A549 (cell line): Measurements from ENCODE around the gene VPS51. TPM values are rescaled to one million over a fixed set of nuclear protein-coding genes. Genes with fewer than 3 reads are reported as not detected.

Source experiments
- ATAC-seq, 2 experiments: fragments of 200-7000 bp in 1 of 2; fragments of >200 bp in 1 of 2; cut with Nextera tagmentation in 1 of 2; cut with Tn5 transposase in 1 of 2; 3 replicates each; pipeline versions ENCODE4 v1.8.0 to v1.9.1; 2018 to 2020; ENCODE audit warnings: mild to moderate bottlenecking in 1 of 2, moderate library complexity in 1 of 2
- CTCF ChIA-PET: fragments of 300-600 bp; sonication (Branson Sonifier 250); formaldehyde crosslinking; extraction: SDS; loops from one replicate; lab custom pipeline; 2021; ENCODE audit warnings: antibody characterized with exemption, inconsistent platforms; lab: Yijun Ruan, JAX
- POLR2A ChIA-PET: fragments of 350-600 bp; formaldehyde crosslinking; extraction: SDS; loops from one replicate; lab custom pipeline; 2021; ENCODE audit warnings: antibody characterized with exemption, inconsistent platforms; lab: Yijun Ruan, JAX
- DNase-seq, 2 experiments: peaks; one replicate each; pipeline versions ENCODE4 v3.0.0 to v3.0.0-alpha.2; 2011 to 2016; ENCODE audit warnings: low read depth in 1 of 2, low spot score in 1 of 2
- FAIRE-seq: peaks from 2 replicates; lab custom pipeline; 2011; peaks lifted over from hg19 to GRCh38; lab: Jason Lieb, UNC
- H3K27ac ChIP-seq, 2 experiments: fragments of >200 bp; sonication (Bioruptor Twin); formaldehyde crosslinking; 3 replicates each; pipeline ENCODE4 v1.5.1; 2016 to 2017
- H3K4me1 ChIP-seq: fragments of >200 bp; sonication (Bioruptor Twin); formaldehyde crosslinking; 3 replicates; pipeline ENCODE4 v1.6.1; 2016
- H3K4me2 ChIP-seq: fragments of >200 bp; sonication (Bioruptor Twin); formaldehyde crosslinking; 3 replicates; pipeline ENCODE4 v1.6.1; 2016
- H3K4me3 ChIP-seq: fragments of >200 bp; sonication (Bioruptor Twin); formaldehyde crosslinking; 3 replicates; pipeline ENCODE4 v1.5.1; 2016
- H3K9me3 ChIP-seq: fragments of >200 bp; sonication (Bioruptor Twin); formaldehyde crosslinking; 3 replicates; pipeline ENCODE4 v1.6.1; 2016
- BCL3 ChIP-seq: fragments of >200 bp; sonication (Bioruptor Twin); formaldehyde crosslinking; IDR thresholded peaks from 3 replicates; pipeline ENCODE4 v1.6.1; 2016
- CHD2 ChIP-seq: fragments of 150-350 bp; IDR thresholded peaks from 2 replicates; pipeline ENCODE4 v1.6.1; 2014; ENCODE audit warnings: low read length; ENCODE audit not compliant: partially characterized antibody
- CTCF ChIP-seq: fragments of >200 bp; sonication (Bioruptor Twin); formaldehyde crosslinking; IDR thresholded peaks from 3 replicates; pipeline ENCODE4 v1.5.1; 2016
- EHMT2 ChIP-seq: fragments of 200-600 bp; sonication (generic); IDR thresholded peaks from 2 replicates; pipeline ENCODE4 v1.6.1; 2016; ENCODE audit warnings: antibody characterized with exemption, low read depth, mild to moderate bottlenecking, moderate library complexity
- EP300 ChIP-seq, 2 experiments: fragments of >200 bp; sonication (Bioruptor Twin); formaldehyde crosslinking; IDR thresholded peaks; 2 replicates in 1 of 2; 3 replicates in 1 of 2; pipeline ENCODE4 v1.6.1; 2016 to 2017
- ESRRA ChIP-seq: fragments of 150-350 bp; IDR thresholded peaks from 2 replicates; pipeline ENCODE4 v1.6.1; 2014; ENCODE audit warnings: mild to moderate bottlenecking, low read length, borderline replicate concordance
- FOSB ChIP-seq: fragments of 250-450 bp; sonication (Bioruptor Pico); IDR thresholded peaks from 2 replicates; pipeline ENCODE4 v1.5.0; 2020; ENCODE audit warnings: mild to moderate bottlenecking, moderate library complexity
- FOXS1 ChIP-seq: fragments of 250-450 bp; sonication (Bioruptor Pico); IDR thresholded peaks from 2 replicates; pipeline ENCODE4 v1.5.0; 2020; ENCODE audit warnings: mild to moderate bottlenecking, moderate library complexity
- GATA3 ChIP-seq: IDR thresholded peaks from 2 replicates; pipeline ENCODE4 v1.6.1; 2012; ENCODE audit warnings: borderline replicate concordance
- HMGXB4 ChIP-seq: fragments of 250-450 bp; sonication (Bioruptor Pico); IDR thresholded peaks from 2 replicates; pipeline ENCODE4 v1.5.0; 2021; ENCODE audit warnings: mild to moderate bottlenecking, moderate library complexity, borderline replicate concordance
- HOXA7 ChIP-seq: fragments of 250-450 bp; sonication (Bioruptor Pico); IDR thresholded peaks from 2 replicates; pipeline ENCODE4 v1.5.0; 2020; ENCODE audit warnings: mild to moderate bottlenecking, moderate library complexity
- HOXB13 ChIP-seq: fragments of 250-450 bp; sonication (Bioruptor Pico); IDR thresholded peaks from 2 replicates; pipeline ENCODE4 v1.5.0; 2020; ENCODE audit warnings: low read depth, mild to moderate bottlenecking, moderate library complexity
- KDM5A ChIP-seq: fragments of 200-600 bp; sonication (generic); IDR thresholded peaks from 2 replicates; pipeline ENCODE4 v1.6.1; 2016; ENCODE audit warnings: antibody characterized with exemption, mild to moderate bottlenecking
- MAFK ChIP-seq: fragments of 450-650 bp; IDR thresholded peaks from 2 replicates; pipeline ENCODE4 v1.6.1; 2014; ENCODE audit not compliant: partially characterized antibody
- MAX ChIP-seq: IDR thresholded peaks from 2 replicates; pipeline ENCODE4 v1.6.1; 2012
- MAZ ChIP-seq: fragments of 150-350 bp; IDR thresholded peaks from 2 replicates; pipeline ENCODE4 v1.6.1; 2014; ENCODE audit warnings: antibody characterized with exemption, low read depth, low read length, borderline replicate concordance
- NFE2L2 ChIP-seq: fragments of 150-350 bp; conservative IDR thresholded peaks from 2 replicates; pipeline ENCODE4 v1.6.1; 2014; ENCODE audit warnings: low read length
- PHF8 ChIP-seq: fragments of 200-600 bp; sonication (generic); IDR thresholded peaks from 2 replicates; pipeline ENCODE4 v1.6.1; 2016; ENCODE audit warnings: low read depth, mild to moderate bottlenecking, antibody characterized with exemption, moderate library complexity, borderline replicate concordance
- POLR2A ChIP-seq: IDR thresholded peaks from 2 replicates; pipeline ENCODE4 v1.6.1; 2012; ENCODE audit warnings: mild to moderate bottlenecking, low read length
- RARB ChIP-seq: fragments of 250-450 bp; sonication (Bioruptor Pico); IDR thresholded peaks from 2 replicates; pipeline ENCODE4 v1.8.0; 2021; ENCODE audit warnings: mild to moderate bottlenecking, moderate library complexity
- RCOR1 ChIP-seq: fragments of 150-350 bp; IDR thresholded peaks from 2 replicates; pipeline ENCODE4 v1.6.1; 2014; ENCODE audit warnings: antibody characterized with exemption, low read length, low read depth
- REST ChIP-seq: fragments of 200-600 bp; sonication (generic); IDR thresholded peaks from 2 replicates; pipeline ENCODE4 v1.6.1; 2016; ENCODE audit warnings: antibody characterized with exemption, mild to moderate bottlenecking, moderate library complexity
- RNF2 ChIP-seq: fragments of 200-600 bp; sonication (generic); IDR thresholded peaks from 2 replicates; pipeline ENCODE4 v1.6.1; 2016; ENCODE audit warnings: low read depth, mild to moderate bottlenecking, antibody characterized with exemption, moderate library complexity, borderline replicate concordance
- SMC3 ChIP-seq: fragments of >200 bp; sonication (Bioruptor Twin); formaldehyde crosslinking; IDR thresholded peaks from 3 replicates; pipeline ENCODE4 v1.6.1; 2018; ENCODE audit warnings: inconsistent platforms
- ZC3H11A ChIP-seq: fragments of 450-650 bp; IDR thresholded peaks from 2 replicates; pipeline ENCODE4 v1.6.1; 2014; ENCODE audit warnings: antibody characterized with exemption, mild to moderate bottlenecking
- ZFP36 ChIP-seq: fragments of 450-650 bp; IDR thresholded peaks from 2 replicates; pipeline ENCODE4 v1.6.1; 2014; ENCODE audit warnings: borderline replicate concordance; ENCODE audit not compliant: partially characterized antibody
- ZSCAN20 ChIP-seq: fragments of 250-450 bp; sonication (Bioruptor Pico); IDR thresholded peaks from 2 replicates; pipeline ENCODE4 v1.8.0; 2022; ENCODE audit warnings: mild to moderate bottlenecking, moderate library complexity
- WGBS: methylation state at CpG from one replicate; pipeline ENCODE4 v1.1.6; 2017; ENCODE audit errors: missing lambda C conversion rate; 5-methylcytosine and 5-hydroxymethylcytosine counted together
- polyA plus RNA-seq, 4 experiments: library from polyadenylated mRNA; depleted of rRNA in 3 of 4; stranded (reverse); fragments of >200 nt; fragmentation: RNase III in 1 of 4; extraction: RNeasy Plus Mini Kit Qiagen cat#74134 plus additional on column Dnase treatment in 1 of 4; gene quantifications; 2 replicates in 3 of 4; 3 replicates in 1 of 4; pipeline ENCODE4 v1.2.3, GENCODE V29; 2011 to 2017

VPS51 gene
- polyA plus RNA-seq, 2 of the 4 experiments (the other 2 are of a cell fraction) = 37.2 to 51.0 TPM

- TF ChIP-seq ZC3H11A = no peak
- no peak for TF ChIP-seq HOXB13 (CRISPR knock-in tag)
- TF ChIP-seq SMC3 = no peak
- TF ChIP-seq KDM5A = no peak
- TF ChIP-seq REST = no peak
- no peak for TF ChIP-seq EHMT2
- no peak for TF ChIP-seq POLR2A
- no peak for TF ChIP-seq HMGXB4 (CRISPR knock-in tag)
- TF ChIP-seq NFE2L2 = no peak
- no peak for TF ChIP-seq CTCF
- TF ChIP-seq FOSB (CRISPR knock-in tag) = no peak
- TF ChIP-seq RARB = no peak
- TF ChIP-seq PHF8 = no peak
- no peak for TF ChIP-seq RCOR1
- CTCF ChIA-PET = interaction anchor here (0.6 to 6.6 kb wide), 10 partner anchors 12 to 261 kb away, joined by 3 to 153 read pairs (median 4); partner anchors contain the start of genes ARL2, FAU, MRPL49 and VPS51
- no peak for FAIRE-seq
Observed at GRCh38 chr11:65107751-65108468, 11.9 kb downstream of the VPS51 start.

GRCh38 chr11:65108469-65109123 is 12.6 kb downstream of the VPS51 start:
- ChIA-PET CTCF (interaction anchor here (0.6 to 6.6 kb wide), 10 partner anchors 11 to 262 kb away, joined by 3 to 153 read pairs (median 4); partner anchors contain the start of genes ARL2, FAU, MRPL49 and VPS51), POLR2A (interaction anchor here (0.9 to 1.0 kb wide), 2 partner anchors 9 to 14 kb away, joined by 3 to 4 read pairs; partner anchors contain the start of genes FAU, MRPL49 and ZNHIT2)
- 93% methylated on average over 37 of the region's 38 CpGs for WGBS
- DNase-seq (no peak), ATAC-seq (no peak), FAIRE-seq (no peak)
- Histone ChIP-seq H3K27ac (no peak overlapping the region), H3K4me2 (no peak overlapping the region), H3K4me3 (no peak overlapping the region), H3K4me1 (peaks cover 22% of the 10 kb centered on the region; the same call in 2 of the 3 replicates), H3K9me3 (no peaks in the 10 kb centered on the region)
- TF ChIP-seq PHF8 (no peak), GATA3 (no peak), ZFP36 (no peak), HOXA7 (CRISPR knock-in tag) (no peak), MAX (no peak), MAFK (no peak), FOXS1 (CRISPR knock-in tag) (no peak), MAZ (no peak), ESRRA (no peak), EP300 (IDR thresholded peaks at IDR 0.05) (no peak), BCL3 (no peak), CHD2 (no peak), KDM5A (no peak), NFE2L2 (no peak), ZSCAN20 (no peak), RNF2 (no peak)

More at GRCh38 chr11:65107751-65108468, 11.9 kb downstream of the VPS51 start:
- Histone ChIP-seq H3K9me3 (no peaks in the 10 kb centered on the region), H3K4me3 (no peak overlapping the region), H3K27ac (no peak overlapping the region), H3K4me2 (no peak overlapping the region), H3K4me1 (peaks cover 15% of the 10 kb centered on the region; the same call in 2 of the 3 replicates)
- DNase-seq = no peak
- WGBS = 94% methylated on average over 27 of the region's 52 CpGs
- no peak for ATAC-seq
- POLR2A ChIA-PET = interaction anchor here (0.9 to 1.0 kb wide), 2 partner anchors 10 to 14 kb away, joined by 3 to 4 read pairs; partner anchors contain the start of genes FAU, MRPL49 and ZNHIT2
